ENCODE data around the gene ETHE1. TPM values are rescaled to one million over a fixed set of nuclear protein-coding genes. Genes with fewer than 3 reads are reported as not detected.

Gene ETHE1
- total RNA-seq, 1 experiment from 2014 or later = 8.8 TPM

- no peaks in the 10 kb centered on the region for H3K36me3 ChIP-seq (ENCODE audit: insufficient read depth, low read length, poor library complexity, severe bottlenecking)
- DNase-seq (ENCODE audit: low spot score) = no peak
- no peaks in the 10 kb centered on the region for H3K4me1 ChIP-seq (ENCODE audit: insufficient read depth, low read length, poor library complexity, severe bottlenecking)
- CTCF ChIA-PET = interaction anchor here (0.6 kb wide), 1 partner anchor 26 kb away, joined by 4 read pairs; no protein-coding TSS in a partner anchor
- no peaks in the 10 kb centered on the region for H3K27me3 ChIP-seq (replicated peaks; ENCODE audit: insufficient read depth, low read depth, low read length, poor library complexity)
- POLR2A ChIA-PET (ENCODE audit: low non-redundant PET) = no interaction called here
- no peak overlapping the region for H3K4me3 ChIP-seq (ENCODE audit: low read depth, low read length, poor library complexity, severe bottlenecking)
- intact Hi-C loops (cut with micrococcal nuclease; ENCODE audit: unreplicated experiment) = no loop called here
- BruUV-seq (replicated peaks) = no TSS peak
- TF ChIP-seq EZH2 (IDR thresholded peaks at IDR 0.05; ENCODE audit: borderline replicate concordance, low read depth, low read length, poor library complexity, severe bottlenecking) (no peak), CTCF (conservative IDR thresholded peaks at IDR 0.05; ENCODE audit: low read depth, low read length) (no peak)
- no peak overlapping the region for H3K27ac ChIP-seq (ENCODE audit: low read depth, low read length, poor library complexity, severe bottlenecking)
- H3K9me3 ChIP-seq (ENCODE audit: low read depth, low read length, poor library complexity, severe bottlenecking) = no peaks in the 10 kb centered on the region
These were observed 36.9 kb downstream of the ETHE1 start for GRCh38 chr19:43489979-43490599.

DNA sequence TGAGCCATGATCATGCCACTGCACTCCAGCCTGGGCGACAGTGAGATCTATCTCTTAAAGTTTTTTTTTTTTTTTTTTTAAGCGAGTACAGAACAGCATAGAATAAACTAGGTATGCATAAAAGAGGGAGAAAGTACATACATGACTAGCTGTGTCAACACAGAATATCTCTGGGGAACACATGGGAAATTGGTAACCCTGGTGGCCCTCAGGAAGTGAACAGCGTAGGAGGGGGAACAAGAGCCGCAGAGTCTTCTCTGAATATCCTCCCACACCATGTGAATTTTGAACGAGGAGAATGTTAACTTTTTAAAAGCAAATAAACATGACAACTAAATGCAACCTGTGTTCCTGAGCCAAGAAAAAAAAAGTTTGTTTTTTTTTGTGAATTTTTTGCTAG is 37.7 kb downstream of the ETHE1 start:
- H3K27ac ChIP-seq (ENCODE audit: low read depth, low read length, poor library complexity, severe bottlenecking) = no peak overlapping the region
- no peaks in the 10 kb centered on the region for H3K27me3 ChIP-seq (replicated peaks; ENCODE audit: insufficient read depth, low read depth, low read length, poor library complexity)
- H3K9me3 ChIP-seq (ENCODE audit: low read depth, low read length, poor library complexity, severe bottlenecking) = no peaks in the 10 kb centered on the region
- BruUV-seq (replicated peaks) = no TSS peak
- H3K36me3 ChIP-seq (ENCODE audit: insufficient read depth, low read length, poor library complexity, severe bottlenecking) = no peaks in the 10 kb centered on the region
- no peak overlapping the region for H3K4me3 ChIP-seq (ENCODE audit: low read depth, low read length, poor library complexity, severe bottlenecking)
- CTCF ChIA-PET = interaction anchor here (0.7 kb wide), 1 partner anchor 66 kb away, joined by 5 read pairs; no protein-coding TSS in a partner anchor
- no peak for TF ChIP-seq CTCF (conservative IDR thresholded peaks at IDR 0.05; ENCODE audit: low read depth, low read length)
- TF ChIP-seq EZH2 (IDR thresholded peaks at IDR 0.05; ENCODE audit: borderline replicate concordance, low read depth, low read length, poor library complexity, severe bottlenecking) = no peak
- DNase-seq (ENCODE audit: low spot score) = no peak
- POLR2A ChIA-PET (ENCODE audit: low non-redundant PET) = no interaction called here
- intact Hi-C loops (cut with micrococcal nuclease; ENCODE audit: unreplicated experiment) = no loop called here
- H3K4me1 ChIP-seq (ENCODE audit: insufficient read depth, low read length, poor library complexity, severe bottlenecking) = no peaks in the 10 kb centered on the region

- intact Hi-C loops (cut with micrococcal nuclease; ENCODE audit: unreplicated experiment) = no loop called here
- no peaks in the 10 kb centered on the region for H3K9me3 ChIP-seq (ENCODE audit: low read depth, low read length, poor library complexity, severe bottlenecking)
- no TSS peak for BruUV-seq (replicated peaks)
- H3K27ac ChIP-seq (ENCODE audit: low read depth, low read length, poor library complexity, severe bottlenecking) = no peak overlapping the region
- ChIA-PET POLR2A (ENCODE audit: low non-redundant PET) (no interaction called here), CTCF (no interaction called here)
- no peaks in the 10 kb centered on the region for H3K27me3 ChIP-seq (replicated peaks; ENCODE audit: insufficient read depth, low read depth, low read length, poor library complexity)
- no peaks in the 10 kb centered on the region for H3K4me1 ChIP-seq (ENCODE audit: insufficient read depth, low read length, poor library complexity, severe bottlenecking)
- DNase-seq (ENCODE audit: low spot score) = no peak
- TF ChIP-seq CTCF (conservative IDR thresholded peaks at IDR 0.05; ENCODE audit: low read depth, low read length) (no peak), EZH2 (IDR thresholded peaks at IDR 0.05; ENCODE audit: borderline replicate concordance, low read depth, low read length, poor library complexity, severe bottlenecking) (no peak)
- no peak overlapping the region for H3K4me3 ChIP-seq (ENCODE audit: low read depth, low read length, poor library complexity, severe bottlenecking)
- H3K36me3 ChIP-seq (ENCODE audit: insufficient read depth, low read length, poor library complexity, severe bottlenecking) = no peaks in the 10 kb centered on the region
These were observed 38.8 kb downstream of the ETHE1 start for GRCh38 chr19:43488179-43488578.
